Osteocyte (in vitro differentiated cells): Measurements from ENCODE around the gene LENG9. TPM values are rescaled to one million over a fixed set of nuclear protein-coding genes. Genes with fewer than 3 reads are reported as not detected.

Source experiments
- DNase-seq: peaks from one replicate; pipeline ENCODE4 v3.0.0; 2021; ENCODE audit warnings: mixed read lengths; ENCODE audit not compliant: unreplicated experiment; ENCODE audit errors: extremely low spot score
- H3K27ac Mint-ChIP-seq: one replicate; pipeline ENCODE4 v1.8.0; 2021; ENCODE audit warnings: mild to moderate bottlenecking, mixed read lengths; ENCODE audit not compliant: unreplicated experiment
- H3K27me3 Mint-ChIP-seq: one replicate; pipeline ENCODE4 v1.8.0; 2021; ENCODE audit warnings: mixed read lengths; ENCODE audit not compliant: unreplicated experiment
- H3K36me3 Mint-ChIP-seq: one replicate; pipeline ENCODE4 v1.8.0; 2021; ENCODE audit warnings: mixed read lengths; ENCODE audit not compliant: unreplicated experiment
- H3K4me1 Mint-ChIP-seq: one replicate; pipeline ENCODE4 v1.8.0; 2021; ENCODE audit warnings: mixed read lengths; ENCODE audit not compliant: unreplicated experiment
- H3K4me3 Mint-ChIP-seq: one replicate; pipeline ENCODE4 v1.8.0; 2021; ENCODE audit warnings: mild to moderate bottlenecking, moderate library complexity, mixed read lengths; ENCODE audit not compliant: unreplicated experiment
- H3K9me3 Mint-ChIP-seq: one replicate; pipeline ENCODE4 v1.8.0; 2021; ENCODE audit warnings: mixed read lengths; ENCODE audit not compliant: unreplicated experiment
- CTCF ChIP-seq: fragments of 200-600 bp; sonication (generic); IDR thresholded peaks from 2 replicates; pipeline ENCODE4 v1.5.0; 2021; ENCODE audit warnings: antibody characterized with exemption, mild to moderate bottlenecking, moderate library complexity
- total RNA-seq: library from RNA; stranded (reverse); gene quantifications from 2 replicates; pipeline ENCODE4 v1.2.1, GENCODE V29; 2021

The LENG9 gene
- total RNA-seq, 1 donor from 2014 or later = 11.0 TPM

GRCh38 chr19:54489766-54490165 is 26.2 kb upstream of the LENG9 start:
- DNase-seq = no peak
- no peaks in the 10 kb centered on the region for H3K36me3 Mint-ChIP-seq
- H3K4me3 Mint-ChIP-seq = no peak overlapping the region
- no peaks in the 10 kb centered on the region for H3K9me3 Mint-ChIP-seq
- TF ChIP-seq CTCF = no peak
- peaks cover 14% of the 10 kb centered on the region for H3K27me3 Mint-ChIP-seq
- H3K27ac Mint-ChIP-seq = no peak overlapping the region
- H3K4me1 Mint-ChIP-seq = peaks cover 6% of the 10 kb centered on the region

GRCh38 chr19:54489341-54489740 is 25.8 kb upstream of the LENG9 start:
- H3K27ac Mint-ChIP-seq = no peak overlapping the region
- TF ChIP-seq CTCF = no peak
- peaks cover 14% of the 10 kb centered on the region for H3K27me3 Mint-ChIP-seq
- peaks cover 6% of the 10 kb centered on the region for H3K4me1 Mint-ChIP-seq
- DNase-seq = no peak
- H3K9me3 Mint-ChIP-seq = no peaks in the 10 kb centered on the region
- no peaks in the 10 kb centered on the region for H3K36me3 Mint-ChIP-seq
- no peak overlapping the region for H3K4me3 Mint-ChIP-seq

GRCh38 chr19:54485851-54486250 is 22.3 kb upstream of the LENG9 start:
- Mint-ChIP-seq H3K4me1 (peaks cover 9% of the 10 kb centered on the region), H3K36me3 (no peaks in the 10 kb centered on the region), H3K4me3 (no peak overlapping the region), H3K9me3 (no peaks in the 10 kb centered on the region), H3K27me3 (peaks cover 20% of the 10 kb centered on the region), H3K27ac (no peak overlapping the region)
- no peak for DNase-seq
- no peak for TF ChIP-seq CTCF

GRCh38 chr19:54484451-54484850 is 20.9 kb upstream of the LENG9 start:
- H3K27ac Mint-ChIP-seq = no peak overlapping the region
- H3K27me3 Mint-ChIP-seq = peaks cover 20% of the 10 kb centered on the region
- DNase-seq = no peak
- H3K4me3 Mint-ChIP-seq = no peak overlapping the region
- no peaks in the 10 kb centered on the region for H3K36me3 Mint-ChIP-seq
- H3K9me3 Mint-ChIP-seq = no peaks in the 10 kb centered on the region
- TF ChIP-seq CTCF = no peak
- H3K4me1 Mint-ChIP-seq = peaks cover 9% of the 10 kb centered on the region

- no peak for DNase-seq
- H3K27me3 Mint-ChIP-seq = peaks cover 23% of the 10 kb centered on the region
- H3K9me3 Mint-ChIP-seq = no peaks in the 10 kb centered on the region
- peaks cover 6% of the 10 kb centered on the region for H3K4me1 Mint-ChIP-seq
- no peak overlapping the region for H3K27ac Mint-ChIP-seq
- H3K36me3 Mint-ChIP-seq = no peaks in the 10 kb centered on the region
- no peak overlapping the region for H3K4me3 Mint-ChIP-seq
- no peak for TF ChIP-seq CTCF
Measured at GRCh38 chr19:54482889-54483288, 19.3 kb upstream of the LENG9 start.
